Endothelial cell (in vitro differentiated cells): Measurements from ENCODE around the gene MRPL30. TPM values are rescaled to one million over a fixed set of nuclear protein-coding genes. Genes with fewer than 3 reads are reported as not detected.

ENCODE experiments used
- DNase-seq: peaks from one replicate; pipeline ENCODE4 v3.0.0; 2021; ENCODE audit warnings: low spot score
- H3K27ac Mint-ChIP-seq: one replicate; pipeline ENCODE4 v1.8.0; 2021; ENCODE audit warnings: mixed read lengths, inconsistent platforms; ENCODE audit not compliant: unreplicated experiment
- H3K27me3 Mint-ChIP-seq: one replicate; pipeline ENCODE4 v1.8.0; 2021; ENCODE audit warnings: mild to moderate bottlenecking, moderate library complexity, mixed read lengths, inconsistent platforms; ENCODE audit not compliant: unreplicated experiment
- H3K36me3 Mint-ChIP-seq: one replicate; pipeline ENCODE4 v1.8.0; 2021; ENCODE audit warnings: mild to moderate bottlenecking, low read depth, mixed read lengths, inconsistent platforms; ENCODE audit not compliant: unreplicated experiment
- H3K4me1 Mint-ChIP-seq: one replicate; pipeline ENCODE4 v1.8.0; 2021; ENCODE audit warnings: mild to moderate bottlenecking, mixed read lengths, inconsistent platforms; ENCODE audit not compliant: unreplicated experiment
- H3K4me3 Mint-ChIP-seq: one replicate; pipeline ENCODE4 v1.8.0; 2021; ENCODE audit warnings: mild to moderate bottlenecking, mixed read lengths, inconsistent platforms; ENCODE audit not compliant: unreplicated experiment
- H3K9me3 Mint-ChIP-seq: one replicate; pipeline ENCODE4 v1.8.0; 2021; ENCODE audit warnings: mixed read lengths, inconsistent platforms; ENCODE audit not compliant: unreplicated experiment
- total RNA-seq: library from RNA; stranded (reverse); fragmentation: NEBNext Ultra II Directional; extraction: Animal tissue kit (Norgen Biotek cat#: 25700); gene quantifications from one replicate; pipeline ENCODE4 v1.2.1, GENCODE V29; 2021; ENCODE audit not compliant: unreplicated experiment
- TF ChIP-seq, protein P1 (sequence below): fragments of 200-600 bp; sonication (generic); IDR thresholded peaks from one replicate; pipeline ENCODE4 v1.5.0; 2021; ENCODE audit warnings: antibody characterized with exemption; ENCODE audit not compliant: unreplicated experiment

MRPL30 gene
- total RNA-seq, 1 donor from 2014 or later = 25.9 TPM

DNA sequence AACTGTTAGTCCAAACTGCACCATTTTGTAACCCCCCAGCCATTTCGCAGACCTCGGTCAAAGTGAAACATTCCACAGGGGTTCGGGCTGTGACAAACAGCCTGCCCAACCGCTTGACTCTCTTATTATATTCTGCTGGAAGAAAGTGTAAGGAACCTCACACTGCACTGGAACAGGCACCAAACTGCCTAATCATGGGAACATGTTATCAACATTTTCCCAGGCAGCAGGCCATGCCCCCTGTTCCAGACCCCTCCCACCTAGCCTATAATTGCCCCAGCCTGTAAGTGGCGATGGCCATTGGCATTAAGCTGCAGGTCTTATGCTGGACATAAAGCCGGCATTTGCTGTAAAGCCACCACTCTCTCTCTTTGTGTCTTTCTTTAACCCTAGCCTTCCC, 57.6 kb downstream of the MRPL30 start:
- Mint-ChIP-seq H3K36me3 (no peaks in the 10 kb centered on the region), H3K27ac (no peak overlapping the region), H3K9me3 (no peaks in the 10 kb centered on the region), H3K4me1 (no peaks in the 10 kb centered on the region), H3K27me3 (peaks cover 6% of the 10 kb centered on the region), H3K4me3 (no peak overlapping the region)
- DNase-seq = no peak
- TF ChIP-seq, protein P1, sequence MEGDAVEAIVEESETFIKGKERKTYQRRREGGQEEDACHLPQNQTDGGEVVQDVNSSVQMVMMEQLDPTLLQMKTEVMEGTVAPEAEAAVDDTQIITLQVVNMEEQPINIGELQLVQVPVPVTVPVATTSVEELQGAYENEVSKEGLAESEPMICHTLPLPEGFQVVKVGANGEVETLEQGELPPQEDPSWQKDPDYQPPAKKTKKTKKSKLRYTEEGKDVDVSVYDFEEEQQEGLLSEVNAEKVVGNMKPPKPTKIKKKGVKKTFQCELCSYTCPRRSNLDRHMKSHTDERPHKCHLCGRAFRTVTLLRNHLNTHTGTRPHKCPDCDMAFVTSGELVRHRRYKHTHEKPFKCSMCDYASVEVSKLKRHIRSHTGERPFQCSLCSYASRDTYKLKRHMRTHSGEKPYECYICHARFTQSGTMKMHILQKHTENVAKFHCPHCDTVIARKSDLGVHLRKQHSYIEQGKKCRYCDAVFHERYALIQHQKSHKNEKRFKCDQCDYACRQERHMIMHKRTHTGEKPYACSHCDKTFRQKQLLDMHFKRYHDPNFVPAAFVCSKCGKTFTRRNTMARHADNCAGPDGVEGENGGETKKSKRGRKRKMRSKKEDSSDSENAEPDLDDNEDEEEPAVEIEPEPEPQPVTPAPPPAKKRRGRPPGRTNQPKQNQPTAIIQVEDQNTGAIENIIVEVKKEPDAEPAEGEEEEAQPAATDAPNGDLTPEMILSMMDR = no peak

DNA sequence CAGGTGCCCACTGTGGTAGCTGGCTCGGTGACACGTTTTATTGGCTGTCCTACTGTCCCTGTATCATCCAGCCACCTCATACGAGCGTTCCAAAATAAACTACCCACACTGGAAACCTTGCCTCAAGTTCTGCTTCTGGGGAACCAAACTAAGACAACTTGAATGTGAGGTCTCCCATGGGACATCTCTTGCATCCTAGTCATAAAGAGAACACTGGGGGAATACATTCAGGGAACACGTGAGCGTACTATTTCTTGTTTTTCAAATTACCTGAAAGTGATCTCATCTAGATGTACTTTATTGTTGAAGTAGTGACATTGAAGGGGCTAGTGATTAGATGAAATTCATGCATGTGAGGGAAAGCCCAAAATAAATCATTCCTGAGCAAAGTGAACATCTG, 59.4 kb downstream of the MRPL30 start:
- Mint-ChIP-seq H3K4me3 (no peak overlapping the region), H3K27ac (no peak overlapping the region), H3K27me3 (peaks cover 6% of the 10 kb centered on the region), H3K4me1 (no peaks in the 10 kb centered on the region), H3K36me3 (no peaks in the 10 kb centered on the region), H3K9me3 (no peaks in the 10 kb centered on the region)
- no peak for DNase-seq
- TF ChIP-seq, protein P1 = no peak

DNA sequence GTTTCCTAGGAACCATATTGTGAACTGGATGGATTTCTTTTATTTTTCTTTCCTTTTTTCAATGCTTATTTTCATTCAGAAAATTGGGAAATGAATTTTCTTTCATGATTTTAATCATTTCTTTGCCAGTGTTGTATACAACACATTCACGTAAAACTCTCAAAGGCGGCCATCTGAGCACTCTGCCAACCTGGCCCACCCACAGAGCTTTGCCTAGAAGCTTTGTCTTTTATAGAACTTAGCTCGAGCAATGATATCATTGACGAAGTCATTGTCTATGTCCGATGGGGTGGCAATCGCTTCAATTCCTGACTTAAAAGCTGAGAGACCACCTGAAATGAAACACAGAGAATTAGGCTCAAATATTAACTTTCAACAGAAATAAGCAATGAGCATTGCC, 61.2 kb downstream of the MRPL30 start:
- Mint-ChIP-seq H3K27me3 (peaks cover 5% of the 10 kb centered on the region), H3K36me3 (no peaks in the 10 kb centered on the region), H3K4me1 (no peaks in the 10 kb centered on the region), H3K9me3 (no peaks in the 10 kb centered on the region), H3K4me3 (no peak overlapping the region), H3K27ac (no peak overlapping the region)
- no peak for DNase-seq
- TF ChIP-seq, protein P1 = no peak

Other genes starting within 250 kb of the MRPL30 start
- 3.3 TPM for gene CRACDL, start 245.0 kb upstream of the MRPL30 start, total RNA-seq
- 0.26 TPM for gene C2orf15, start 39.5 kb upstream of the MRPL30 start, total RNA-seq
- gene TSGA10, start 26.2 kb upstream of the MRPL30 start, total RNA-seq = 4.2 TPM
- 6.9 TPM for gene LIPT1, start 26.2 kb upstream of the MRPL30 start, total RNA-seq
- gene MITD1, start 126 bp upstream of the MRPL30 start, total RNA-seq = 23.3 TPM
- 1.7 TPM for gene LYG2, start 74.5 kb downstream of the MRPL30 start, total RNA-seq
- gene LYG1, start 120.0 kb downstream of the MRPL30 start, total RNA-seq = 1.4 TPM
- 41.3 TPM for gene TXNDC9, start 155.1 kb downstream of the MRPL30 start, total RNA-seq
- 42.0 TPM for gene EIF5B, start 156.2 kb downstream of the MRPL30 start, total RNA-seq